HG03565 (cell line): Measurements from ENCODE around the gene MEN1.
"Not testable (repeated sequence)": the region's sequence is repeated elsewhere in the genome, so short reads cannot be mapped to it uniquely, and the experiment has no call there.

Experiments
- ATAC-seq: cut with Tn5 transposase; IDR thresholded peaks from one replicate; pipeline ENCODE4 v1.9.1; 2021; ENCODE audit warnings: mild to moderate bottlenecking, moderate library complexity; ENCODE audit not compliant: unreplicated experiment

Gene MEN1

GRCh38 chr11:64846998-64847666, 36.8 kb upstream of the MEN1 start:
- ATAC-seq, result no peak

- ATAC-seq, result not testable (repeated sequence)
Measured at GRCh38 chr11:64845776-64846129, 35.4 kb upstream of the MEN1 start.

DNA sequence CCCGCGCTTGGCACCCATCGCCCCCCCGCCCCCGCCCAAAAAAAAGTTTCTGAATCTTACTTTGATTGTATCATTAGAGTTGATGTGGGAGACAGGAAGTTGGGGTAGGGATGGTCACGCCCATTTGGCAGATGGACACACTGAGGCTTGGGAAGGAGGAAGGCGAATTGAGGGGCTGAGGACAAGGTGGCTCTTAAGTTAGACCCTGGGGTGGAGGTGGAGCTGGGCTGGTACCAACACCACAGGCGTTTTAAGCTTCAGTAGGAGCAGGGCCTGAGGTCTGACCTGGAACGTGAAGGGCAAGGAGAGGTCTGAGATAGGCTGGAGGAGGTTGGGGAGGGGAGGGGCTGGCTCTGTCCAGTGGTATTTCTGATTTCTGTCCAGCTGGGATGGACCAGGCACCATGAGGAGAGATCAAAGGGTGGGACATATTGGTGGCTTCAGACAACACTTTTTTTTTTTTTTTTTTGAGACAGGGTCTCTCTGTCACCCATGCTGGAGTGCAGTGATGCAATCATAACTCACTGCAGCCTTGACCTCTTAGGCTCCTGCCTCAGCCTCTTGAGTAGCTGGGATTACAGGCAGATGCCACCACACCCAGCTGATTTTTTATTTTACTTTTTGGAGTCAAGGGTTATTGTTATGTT, 34.9 kb upstream of the MEN1 start:
- ATAC-seq, result no peak

- ATAC-seq, result no peak
Measured at GRCh38 chr11:64844330-64845128, 34.2 kb upstream of the MEN1 start, which contains the start of gene CDC42BPG. Gene CDC42BPG (minus strand): TSS chr11:64844653. CDS start chr11:64844569, 84 bp downstream.

- no peak for ATAC-seq
Measured at GRCh38 chr11:64843686-64844329, 33.5 kb upstream of the MEN1 start.

- no peak for ATAC-seq
Measured at GRCh38 chr11:64842851-64843685, 32.7 kb upstream of the MEN1 start.

GRCh38 chr11:64842366-64842759, 32.0 kb upstream of the MEN1 start:
- no peak for ATAC-seq

DNA sequence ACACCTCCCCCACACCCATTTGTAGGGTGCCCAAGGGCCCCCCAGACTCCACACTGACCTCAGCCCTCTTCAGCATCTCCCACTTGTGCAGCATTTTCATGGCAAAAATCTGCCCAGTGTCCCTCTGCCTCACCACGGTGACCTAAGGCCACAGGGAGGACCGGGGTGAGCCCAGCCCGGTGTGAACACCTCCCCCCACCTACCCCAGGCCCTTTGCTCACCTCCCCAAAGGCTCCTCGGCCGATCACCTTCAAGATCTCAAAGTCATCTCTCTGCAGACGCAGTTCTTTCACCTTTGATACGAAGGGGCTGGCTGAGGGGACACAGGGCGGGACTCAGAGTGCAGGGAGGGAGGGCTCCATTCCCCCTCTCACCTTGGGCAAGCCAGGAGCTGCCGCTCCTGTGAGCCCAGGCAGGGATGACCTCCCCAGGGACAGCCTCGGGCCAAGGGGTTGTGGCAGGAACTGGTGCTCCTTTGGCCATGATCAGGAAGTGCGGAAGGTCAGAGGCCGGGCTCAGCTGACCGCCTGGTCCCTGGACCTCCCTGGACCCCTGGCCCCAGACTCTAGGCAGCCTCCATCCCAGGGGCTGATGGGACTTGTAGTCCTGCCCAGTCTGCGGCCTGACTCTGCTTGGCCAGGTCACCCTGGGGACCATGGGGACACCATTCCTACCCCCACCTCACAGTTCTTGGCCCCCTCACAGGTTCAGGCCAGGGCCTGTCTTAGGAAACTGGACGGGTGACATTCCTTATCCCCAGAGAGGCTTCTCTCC, 31.4 kb upstream of the MEN1 start:
- no peak for ATAC-seq

DNA sequence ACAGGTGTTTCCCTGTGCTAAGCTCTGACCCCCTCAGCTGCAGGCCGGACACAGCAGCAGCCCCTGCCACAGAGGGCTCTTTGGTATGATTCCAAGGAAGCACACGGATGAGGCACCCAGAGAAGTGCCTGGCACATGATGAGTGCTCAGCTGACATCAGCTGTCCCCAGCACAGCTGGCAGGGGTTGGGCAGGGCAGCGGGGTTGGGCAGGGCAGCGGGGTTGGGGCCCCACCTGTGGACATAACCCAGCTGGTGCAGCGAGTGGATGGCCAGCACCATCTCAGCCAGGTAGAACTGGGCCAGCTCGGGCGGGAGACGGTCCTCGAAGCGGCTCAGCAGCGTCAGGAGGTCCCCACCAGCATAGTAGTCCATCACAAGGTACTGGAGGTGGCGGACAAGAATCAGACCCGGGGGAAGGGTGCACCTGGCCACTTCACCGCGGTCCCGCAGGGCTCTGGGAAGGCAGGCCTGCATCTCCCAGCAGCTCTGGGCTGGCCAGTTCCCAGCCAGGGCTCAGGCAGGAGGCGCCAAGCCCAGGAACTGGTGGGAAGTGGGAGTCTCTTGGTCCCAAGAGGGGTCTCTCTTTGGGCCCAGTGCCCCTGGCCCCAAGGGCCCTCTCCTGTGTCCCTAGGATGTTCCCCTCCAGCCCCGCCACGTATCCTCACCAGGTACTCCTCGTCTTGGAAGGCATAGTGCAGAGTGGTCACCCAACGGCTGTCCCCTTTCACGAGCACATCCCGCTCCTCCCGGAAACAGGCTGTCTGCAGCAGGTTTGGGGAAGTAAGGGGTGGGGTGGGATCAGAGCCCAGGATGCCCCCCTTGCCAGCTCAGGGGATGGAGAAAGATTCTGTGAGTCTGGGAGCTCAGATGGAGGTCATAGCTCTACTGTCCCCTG, 29.8 kb upstream of the MEN1 start:
- no peak for ATAC-seq

DNA sequence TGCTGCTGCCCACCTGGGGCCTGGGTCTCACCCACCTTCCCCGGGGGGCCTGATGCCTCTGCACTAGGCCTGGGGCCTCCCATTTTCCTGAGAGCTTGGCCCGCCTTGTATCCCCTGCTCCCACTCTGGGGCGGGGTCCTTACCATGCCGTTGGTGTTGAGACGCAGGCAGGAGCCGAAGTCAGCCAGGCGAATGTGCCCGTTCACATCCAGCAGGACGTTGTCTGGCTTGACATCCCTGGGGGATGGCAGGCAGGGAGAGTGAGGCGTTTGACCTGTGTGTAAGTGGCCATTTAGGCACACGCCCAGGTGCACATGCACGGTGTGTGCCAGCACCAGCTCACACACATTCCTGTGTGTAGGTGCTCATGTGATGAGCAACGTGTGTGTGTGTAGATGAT, 29.0 kb upstream of the MEN1 start:
- no peak for ATAC-seq

DNA sequence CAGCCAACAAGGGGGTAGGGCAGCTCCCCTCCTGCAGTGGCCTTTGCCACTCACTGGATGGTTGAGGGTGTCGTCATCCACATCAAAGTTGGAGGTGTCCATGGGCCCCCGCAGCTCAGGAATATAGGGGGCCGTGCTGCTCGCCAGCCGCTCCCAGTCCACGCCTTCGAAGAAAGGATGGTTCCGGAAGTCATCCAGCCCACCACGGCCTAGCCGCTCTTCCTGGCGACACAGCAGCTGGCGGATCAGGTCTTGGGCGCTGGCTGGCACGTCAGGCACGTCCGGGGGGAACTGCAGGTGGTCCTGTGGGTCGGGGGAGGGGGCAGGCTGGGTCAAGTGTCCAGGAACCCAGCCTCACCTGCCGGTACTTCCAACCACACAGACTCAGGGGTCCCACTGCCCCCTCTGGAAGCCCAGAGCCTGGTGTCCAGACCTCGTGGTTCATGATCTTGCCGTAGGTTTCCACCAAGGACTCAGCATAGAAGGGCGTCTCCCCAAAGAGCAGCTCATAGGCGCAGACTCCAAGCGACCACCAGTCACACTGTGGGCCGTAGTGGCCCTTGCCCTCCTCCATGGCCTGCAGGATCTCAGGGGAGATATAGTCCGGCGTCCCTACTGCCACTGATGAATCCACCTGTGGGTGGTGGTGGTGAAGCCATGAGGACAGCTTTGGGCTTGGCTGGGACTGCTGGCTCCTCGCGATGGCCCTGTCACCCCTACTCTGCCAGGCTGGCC, 28.4 kb upstream of the MEN1 start:
- no peak for ATAC-seq

- no peak for ATAC-seq
Measured at GRCh38 chr11:64837887-64838351, 27.6 kb upstream of the MEN1 start.

GRCh38 chr11:64836448-64837072, 26.2 kb upstream of the MEN1 start:
- no peak for ATAC-seq

GRCh38 chr11:64835616-64836447, 25.5 kb upstream of the MEN1 start:
- no peak for ATAC-seq

- ATAC-seq, result no peak
Measured at GRCh38 chr11:64834723-64835615, 24.6 kb upstream of the MEN1 start.
